Keratinocyte (primary cell): Measurements from ENCODE around the gene PEX16.

Experiments used
- EZH2 ChIP-seq: IDR thresholded peaks from one replicate; pipeline ENCODE4 v1.6.1; 2012; ENCODE audit warnings: inconsistent platforms, mild to moderate bottlenecking, low read length, moderate library complexity
- TF ChIP-seq, protein P1 (sequence below), 3 experiments: IDR thresholded peaks in 1 of 3; conservative IDR thresholded peaks in 1 of 3; optimal IDR thresholded peaks in 1 of 3; 2 replicates in 2 of 3; 3 replicates in 1 of 3; pipeline versions ENCODE3 to v1.5.1; 2011; ENCODE audit warnings: low read length in 3 of 3, mild to moderate bottlenecking in 3 of 3, moderate library complexity in 2 of 3, control low read depth in 1 of 3, inconsistent platforms in 1 of 3; ENCODE audit not compliant: insufficient read depth in 2 of 3; ENCODE audit errors: extremely low read depth in 1 of 3

DNA sequence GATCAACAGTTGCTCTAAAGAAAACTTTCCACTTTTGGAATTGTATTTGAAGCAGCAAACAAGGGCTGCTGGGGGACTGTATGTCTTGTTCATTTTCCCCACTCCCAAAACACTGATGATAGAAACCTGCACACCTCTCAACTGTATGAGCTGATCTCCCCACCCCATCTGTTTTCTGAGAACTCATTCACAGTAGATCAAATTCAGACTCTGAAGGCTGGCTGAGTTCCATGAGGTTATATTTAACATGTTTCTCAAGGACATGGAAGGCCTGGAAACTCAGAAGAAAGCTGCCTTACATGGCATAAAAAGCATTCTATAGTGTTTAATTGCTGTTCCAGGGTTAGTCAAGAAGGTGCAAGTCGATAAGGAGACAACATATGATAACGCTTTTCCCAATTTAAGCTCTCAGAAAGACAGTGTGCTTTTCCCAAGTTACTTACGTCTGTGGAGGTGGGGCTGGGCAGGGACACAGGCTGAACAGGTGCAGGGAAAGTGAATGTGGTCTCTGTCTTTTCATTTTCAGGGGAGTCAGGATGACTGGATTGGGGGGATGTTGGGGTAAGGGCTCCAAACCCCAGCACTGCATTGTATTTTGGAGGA lies 27.8 kb upstream of the PEX16 start:
- TF ChIP-seq, protein P1, sequence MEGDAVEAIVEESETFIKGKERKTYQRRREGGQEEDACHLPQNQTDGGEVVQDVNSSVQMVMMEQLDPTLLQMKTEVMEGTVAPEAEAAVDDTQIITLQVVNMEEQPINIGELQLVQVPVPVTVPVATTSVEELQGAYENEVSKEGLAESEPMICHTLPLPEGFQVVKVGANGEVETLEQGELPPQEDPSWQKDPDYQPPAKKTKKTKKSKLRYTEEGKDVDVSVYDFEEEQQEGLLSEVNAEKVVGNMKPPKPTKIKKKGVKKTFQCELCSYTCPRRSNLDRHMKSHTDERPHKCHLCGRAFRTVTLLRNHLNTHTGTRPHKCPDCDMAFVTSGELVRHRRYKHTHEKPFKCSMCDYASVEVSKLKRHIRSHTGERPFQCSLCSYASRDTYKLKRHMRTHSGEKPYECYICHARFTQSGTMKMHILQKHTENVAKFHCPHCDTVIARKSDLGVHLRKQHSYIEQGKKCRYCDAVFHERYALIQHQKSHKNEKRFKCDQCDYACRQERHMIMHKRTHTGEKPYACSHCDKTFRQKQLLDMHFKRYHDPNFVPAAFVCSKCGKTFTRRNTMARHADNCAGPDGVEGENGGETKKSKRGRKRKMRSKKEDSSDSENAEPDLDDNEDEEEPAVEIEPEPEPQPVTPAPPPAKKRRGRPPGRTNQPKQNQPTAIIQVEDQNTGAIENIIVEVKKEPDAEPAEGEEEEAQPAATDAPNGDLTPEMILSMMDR (optimal IDR thresholded peaks at IDR 0.05 in 1 of 3, IDR thresholded peaks at IDR 0.05 in 1 of 3, conservative IDR thresholded peaks at IDR 0.05 in 1 of 3; ENCODE audit: extremely low read depth in 1 of 3, insufficient read depth in 2 of 3, low read length in 3 of 3) = no peak
- no peak for TF ChIP-seq EZH2
